OCI-LY1 (cell line): ENCODE measurements around the gene RANBP17.

Source experiments
- EZH2 ChIP-seq: fragments of 200-600 bp; sonication (generic), shearing (Covaris generic); IDR thresholded peaks from 2 replicates; pipeline ENCODE4 v1.8.0; 2017; ENCODE audit warnings: borderline replicate concordance, mixed run types, mild to moderate bottlenecking, antibody characterized with exemption, low read length, moderate library complexity, mixed read lengths
- TF ChIP-seq, protein P1 (sequence below): fragments of 200-600 bp; sonication (generic), shearing (Covaris generic); IDR thresholded peaks from 2 replicates; pipeline ENCODE4 v1.5.1; 2017; ENCODE audit warnings: mild to moderate bottlenecking, antibody characterized with exemption, low read length, moderate library complexity, mixed read lengths

DNA sequence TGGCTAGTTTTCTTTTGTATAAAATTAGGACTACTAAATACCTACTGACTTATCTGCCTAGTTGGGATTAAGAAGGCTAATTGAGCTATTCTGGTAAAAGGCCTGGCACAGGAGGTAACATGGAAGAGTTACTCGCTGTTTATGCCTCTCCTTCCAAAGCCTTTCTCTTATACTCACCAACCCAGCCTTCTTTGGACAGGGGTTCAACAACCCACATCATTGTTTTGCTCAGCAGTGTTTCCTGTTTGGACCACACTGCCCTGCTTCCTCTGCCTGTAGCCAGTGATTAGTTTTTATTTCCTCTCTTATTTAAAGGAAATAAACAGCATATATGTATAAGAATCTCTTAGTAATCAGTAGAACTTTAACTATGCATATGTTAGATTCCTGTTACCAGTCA lies 362.1 kb downstream of the RANBP17 start:
- TF ChIP-seq, protein P1, sequence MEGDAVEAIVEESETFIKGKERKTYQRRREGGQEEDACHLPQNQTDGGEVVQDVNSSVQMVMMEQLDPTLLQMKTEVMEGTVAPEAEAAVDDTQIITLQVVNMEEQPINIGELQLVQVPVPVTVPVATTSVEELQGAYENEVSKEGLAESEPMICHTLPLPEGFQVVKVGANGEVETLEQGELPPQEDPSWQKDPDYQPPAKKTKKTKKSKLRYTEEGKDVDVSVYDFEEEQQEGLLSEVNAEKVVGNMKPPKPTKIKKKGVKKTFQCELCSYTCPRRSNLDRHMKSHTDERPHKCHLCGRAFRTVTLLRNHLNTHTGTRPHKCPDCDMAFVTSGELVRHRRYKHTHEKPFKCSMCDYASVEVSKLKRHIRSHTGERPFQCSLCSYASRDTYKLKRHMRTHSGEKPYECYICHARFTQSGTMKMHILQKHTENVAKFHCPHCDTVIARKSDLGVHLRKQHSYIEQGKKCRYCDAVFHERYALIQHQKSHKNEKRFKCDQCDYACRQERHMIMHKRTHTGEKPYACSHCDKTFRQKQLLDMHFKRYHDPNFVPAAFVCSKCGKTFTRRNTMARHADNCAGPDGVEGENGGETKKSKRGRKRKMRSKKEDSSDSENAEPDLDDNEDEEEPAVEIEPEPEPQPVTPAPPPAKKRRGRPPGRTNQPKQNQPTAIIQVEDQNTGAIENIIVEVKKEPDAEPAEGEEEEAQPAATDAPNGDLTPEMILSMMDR = no peak
- no peak for TF ChIP-seq EZH2
